Endodermal cell (in vitro differentiated cells): ENCODE measurements around the gene PCDHA1. TPM values are rescaled to one million over a fixed set of nuclear protein-coding genes. Genes with fewer than 3 reads are reported as not detected.
"Not testable (repeated sequence)": the region's sequence is repeated elsewhere in the genome, so short reads cannot be mapped to it uniquely, and the experiment has no call there.

Source experiments
- DNase-seq: peaks from one replicate; pipeline ENCODE4 v3.0.0-alpha.2; 2017
- H3K27ac ChIP-seq: 2 replicates; pipeline ENCODE4 v1.5.1; 2013; ENCODE audit warnings: mild to moderate bottlenecking, low read depth, low read length, moderate library complexity
- H3K27me3 ChIP-seq: 2 replicates; pipeline ENCODE4 v1.6.1; 2013; ENCODE audit warnings: mild to moderate bottlenecking, low read length, moderate library complexity; ENCODE audit not compliant: insufficient read depth, control insufficient read depth, poor library complexity, severe bottlenecking
- H3K36me3 ChIP-seq: 2 replicates; pipeline ENCODE4 v1.7.0; 2013; ENCODE audit warnings: mild to moderate bottlenecking, low read length, moderate library complexity; ENCODE audit not compliant: control insufficient read depth, insufficient read depth
- H3K4me1 ChIP-seq: one replicate; pipeline ENCODE4 v1.7.0; 2013; ENCODE audit warnings: low read length; ENCODE audit not compliant: control insufficient read depth, insufficient read depth
- H3K4me3 ChIP-seq: 2 replicates; pipeline ENCODE4 v1.5.1; 2013; ENCODE audit warnings: mild to moderate bottlenecking, low read length, moderate library complexity
- H3K9ac ChIP-seq: 2 replicates; pipeline ENCODE4 v1.6.1; 2013; ENCODE audit warnings: mild to moderate bottlenecking, low read length, moderate library complexity; ENCODE audit not compliant: poor library complexity, severe bottlenecking; ENCODE audit errors: extremely low read depth
- H3K9me3 ChIP-seq: 2 replicates; pipeline ENCODE4 v1.6.1; 2013; ENCODE audit warnings: mild to moderate bottlenecking, low read length, moderate library complexity; ENCODE audit not compliant: control insufficient read depth
- H3K27ac Mint-ChIP-seq: 2 replicates; pipeline ENCODE4 v1.8.0; 2020; ENCODE audit warnings: mixed read lengths
- H3K27me3 Mint-ChIP-seq: 2 replicates; pipeline ENCODE4 v1.8.0; 2021; ENCODE audit warnings: mild to moderate bottlenecking, mixed read lengths; ENCODE audit not compliant: insufficient read depth
- H3K36me3 Mint-ChIP-seq: 2 replicates; pipeline ENCODE4 v1.8.0; 2020; ENCODE audit warnings: low read depth, mixed read lengths
- H3K4me1 Mint-ChIP-seq: 2 replicates; pipeline ENCODE4 v1.8.0; 2020; ENCODE audit warnings: mixed read lengths
- H3K4me3 Mint-ChIP-seq: 2 replicates; pipeline ENCODE4 v1.8.0; 2020; ENCODE audit warnings: mild to moderate bottlenecking, moderate library complexity, mixed read lengths
- H3K9me3 Mint-ChIP-seq: 2 replicates; pipeline ENCODE4 v1.8.0; 2020; ENCODE audit warnings: mild to moderate bottlenecking, mixed read lengths
- CTCF ChIP-seq: fragments of 200-600 bp; sonication (generic); conservative IDR thresholded peaks from 2 replicates; pipeline ENCODE4 v1.5.0; 2021; ENCODE audit warnings: antibody characterized with exemption, mild to moderate bottlenecking
- WGBS, 2 experiments: methylation state at CpG; one replicate each; pipeline versions ENCODE4 v1.1.5 to v1.1.7; 2013; ENCODE audit warnings: missing lambda C conversion rate in 2 of 2, mixed read lengths in 1 of 2; ENCODE audit not compliant: insufficient coverage in 1 of 2, insufficient read length in 1 of 2; 5-methylcytosine and 5-hydroxymethylcytosine counted together
- total RNA-seq, 2 donors: library from RNA; stranded (reverse); fragmentation: NEBNext Ultra II Directional in 1 of 2; extraction: Animal tissue kit (Norgen Biotek cat#: 25700) in 1 of 2; gene quantifications; 2 replicates in 1 of 2; 3 replicates in 1 of 2; pipeline ENCODE4 v1.2.1, GENCODE V29; 2021

Gene PCDHA1
- total RNA-seq, 2 donors from 2014 or later, result 0.18 to 2.9 TPM

- Mint-ChIP-seq H3K27ac (no peak overlapping the region), H3K4me1 (no peaks in the 10 kb centered on the region), H3K4me3 (no peak overlapping the region), H3K36me3 (no peaks in the 10 kb centered on the region), H3K27me3 (peaks cover 5% of the 10 kb centered on the region), H3K9me3 (peaks cover 78% of the 10 kb centered on the region)
- Histone ChIP-seq H3K4me1 (no peaks in the 10 kb centered on the region), H3K36me3 (no peaks in the 10 kb centered on the region), H3K9me3 (peaks cover 49% of the 10 kb centered on the region), H3K9ac (no peak overlapping the region), H3K27me3 (no peaks in the 10 kb centered on the region), H3K4me3 (no peak overlapping the region), H3K27ac (no peak overlapping the region)
- no CpG with 5 or more reads among the region's 1 CpG for WGBS, 2 experiments
- no peak for TF ChIP-seq CTCF
- no peak for DNase-seq
Measured at GRCh38 chr5:140780512-140780911, 5.4 kb upstream of the PCDHA1 start.

- H3K27me3 ChIP-seq, H3K27ac Mint-ChIP-seq, DNase-seq, H3K27ac ChIP-seq, H3K9ac ChIP-seq, H3K4me1 Mint-ChIP-seq, H3K36me3 ChIP-seq, H3K36me3 Mint-ChIP-seq, H3K4me3 ChIP-seq, H3K4me1 ChIP-seq, H3K4me3 Mint-ChIP-seq: not testable (repeated sequence)
- H3K27me3 Mint-ChIP-seq, result peaks cover 14% of the 10 kb centered on the region
- 96 to 98% methylated on average over 25 to 44 of the region's 44 CpGs for WGBS, 2 experiments
- H3K9me3 Mint-ChIP-seq, result peaks cover 59% of the 10 kb centered on the region
- peaks cover 13% of the 10 kb centered on the region for H3K9me3 ChIP-seq
Measured at GRCh38 chr5:140787422-140787821, 1.5 kb downstream of the PCDHA1 start.

- not testable (repeated sequence) for H3K27ac Mint-ChIP-seq, H3K36me3 ChIP-seq
- WGBS, 2 experiments, result 95 to 97% methylated on average over 60 to 70 of the region's 70 CpGs
Measured at GRCh38 chr5:140787849-140788504, 2.0 kb downstream of the PCDHA1 start.

GRCh38 chr5:140791089-140791488 is 5.1 kb downstream of the PCDHA1 start:
- H3K27ac Mint-ChIP-seq, result no peak overlapping the region
- H3K27me3 Mint-ChIP-seq, result peaks cover 10% of the 10 kb centered on the region
- no peak overlapping the region for H3K27ac ChIP-seq
- H3K4me1 ChIP-seq, result no peaks in the 10 kb centered on the region
- H3K4me3 Mint-ChIP-seq, result no peak overlapping the region
- 80 to 85% methylated on average over 1 to 2 of the region's 2 CpGs for WGBS, 2 experiments
- peaks cover 43% of the 10 kb centered on the region for H3K9me3 Mint-ChIP-seq
- no peaks in the 10 kb centered on the region for H3K36me3 ChIP-seq
- peaks cover 4% of the 10 kb centered on the region for H3K36me3 Mint-ChIP-seq
- H3K9ac ChIP-seq, result no peak overlapping the region
- DNase-seq, result no peak
- TF ChIP-seq CTCF, result no peak
- H3K9me3 ChIP-seq, result peaks cover 12% of the 10 kb centered on the region
- H3K4me3 ChIP-seq, result no peak overlapping the region
- no peaks in the 10 kb centered on the region for H3K27me3 ChIP-seq
- H3K4me1 Mint-ChIP-seq, result peaks cover 2% of the 10 kb centered on the region

More at GRCh38 chr5:140787849-140788504, 2.0 kb downstream of the PCDHA1 start:
- not testable (repeated sequence) for H3K4me3 ChIP-seq, H3K27ac ChIP-seq, H3K4me1 Mint-ChIP-seq, H3K4me3 Mint-ChIP-seq, H3K9me3 ChIP-seq, H3K4me1 ChIP-seq, H3K9ac ChIP-seq, H3K27me3 ChIP-seq, DNase-seq, H3K36me3 Mint-ChIP-seq
- peaks cover 14% of the 10 kb centered on the region for H3K27me3 Mint-ChIP-seq
- peaks cover 54% of the 10 kb centered on the region for H3K9me3 Mint-ChIP-seq
